Stimulated activated CD8-positive, alpha-beta memory T cell treated with anti-CD3 and anti-CD28 coated beads, Interleukin-12 subunit alpha, Interleukin-12 subunit beta, amount 100 ng/mL, for 24 hours (primary cell): ENCODE measurements around the gene CHMP6.
"Not testable (repeated sequence)": the region's sequence is repeated elsewhere in the genome, so short reads cannot be mapped to it uniquely, and the experiment has no call there.

Experiments used
- DNase-seq: peaks from one replicate; pipeline ENCODE4 v3.0.0-alpha.2; 2020; ENCODE audit errors: extremely low read depth

The CHMP6 gene

DNA sequence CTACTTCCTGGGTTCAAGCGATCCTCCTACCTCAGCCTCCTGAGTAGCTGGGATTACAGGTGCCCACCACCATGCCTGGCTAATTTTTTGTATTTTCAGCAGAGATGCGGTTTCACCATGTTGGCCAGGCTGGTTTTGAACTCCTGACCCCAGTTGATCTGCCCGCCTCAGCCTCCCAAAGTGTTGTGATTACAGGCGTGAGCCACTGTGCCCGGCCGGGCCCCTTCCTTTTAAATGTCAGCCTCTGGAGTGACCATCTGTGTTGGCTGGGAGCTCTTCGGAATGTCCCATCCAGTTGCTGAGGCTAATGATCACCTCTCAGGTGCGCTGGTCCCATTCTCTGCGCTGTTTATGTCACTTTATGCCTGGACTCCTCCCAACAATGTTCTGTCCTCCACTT, 38.7 kb downstream of the CHMP6 start:
- DNase-seq = not testable (repeated sequence)

DNA sequence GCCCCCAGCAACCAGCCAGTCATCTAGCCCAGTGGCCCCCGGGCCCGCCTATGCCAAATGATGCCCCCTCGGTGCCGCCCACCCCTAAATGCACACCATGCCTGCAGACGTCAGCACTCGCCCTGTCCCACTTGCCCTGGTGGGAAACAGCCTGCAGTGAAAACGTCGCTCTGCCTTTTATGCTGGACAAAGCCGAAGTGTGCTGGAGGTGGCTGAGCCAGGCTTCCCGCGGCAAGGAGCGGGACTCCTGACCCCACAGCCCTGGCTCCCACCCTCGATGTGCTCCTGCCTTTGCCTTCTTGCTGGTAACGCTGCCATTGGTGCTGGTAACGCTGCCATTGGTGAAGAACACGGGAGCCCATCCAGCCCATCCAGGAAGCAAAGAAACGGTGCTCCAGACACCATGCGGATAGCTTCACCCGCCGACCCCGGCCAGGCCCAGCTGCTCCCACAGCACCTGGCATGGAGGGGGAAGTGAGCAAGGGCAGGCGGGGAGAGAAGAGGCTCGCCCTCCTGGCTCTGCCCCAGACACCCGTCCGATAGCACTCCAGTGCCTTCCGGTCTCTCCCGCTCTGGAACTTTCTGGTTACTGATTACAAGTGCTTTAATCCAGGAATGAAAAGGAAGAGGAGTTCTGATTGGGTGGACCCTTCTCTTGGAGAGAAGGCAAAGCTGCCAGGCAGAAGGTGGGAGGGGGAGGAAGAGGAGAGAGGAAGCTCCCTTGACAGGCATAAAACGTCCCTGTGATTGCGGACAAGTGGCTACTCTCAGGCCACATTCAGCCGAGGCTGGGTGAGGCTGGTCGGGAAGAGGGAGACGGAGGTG, 39.3 kb downstream of the CHMP6 start:
- no peak for DNase-seq

DNA sequence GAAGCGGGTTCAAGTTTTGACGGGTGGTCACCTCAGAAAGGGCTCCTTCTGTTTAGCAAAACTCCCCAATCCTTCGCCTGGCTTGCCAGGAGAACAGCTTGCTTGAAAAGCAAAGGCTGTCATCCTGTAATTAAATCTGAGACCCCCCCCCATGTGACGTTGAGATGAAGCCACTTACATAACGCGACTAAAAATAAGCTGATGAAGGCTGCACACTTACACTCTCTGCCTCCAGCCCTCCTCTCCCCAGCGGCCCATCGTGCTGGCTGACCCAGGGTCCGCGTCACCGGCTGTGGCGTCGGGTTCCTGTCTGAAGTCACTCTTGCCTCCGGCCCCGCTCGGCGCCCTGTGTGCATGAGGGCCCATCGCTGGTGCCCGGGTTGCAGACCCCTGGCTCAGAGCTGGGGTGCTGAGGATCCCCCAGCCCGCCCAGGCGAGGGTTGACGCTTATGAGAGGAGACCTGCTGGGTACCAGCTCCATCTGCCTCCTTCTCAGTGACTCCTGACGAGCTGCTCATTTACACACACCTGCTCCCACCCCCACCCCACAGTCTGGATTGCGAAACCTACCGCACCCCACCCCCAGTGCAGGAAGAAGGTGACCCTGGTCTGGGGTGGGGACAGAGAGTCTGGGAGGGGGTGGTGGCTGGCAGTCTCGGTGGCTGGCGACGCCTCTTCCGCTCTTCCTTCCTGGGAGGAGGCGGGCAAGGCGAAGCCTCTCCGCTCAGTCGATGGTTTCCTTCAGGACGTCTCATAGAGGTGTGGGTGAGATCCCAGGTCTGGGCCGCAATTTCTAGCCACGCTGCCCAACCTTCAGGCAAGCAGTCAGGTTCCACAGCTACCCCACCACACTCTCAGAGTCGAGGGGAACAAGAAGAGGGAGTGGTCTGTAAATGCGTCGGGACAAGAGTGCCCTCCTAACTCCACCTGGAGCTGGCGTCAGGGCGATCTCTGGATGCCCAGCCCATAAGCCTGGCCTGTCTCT, 40.2 kb downstream of the CHMP6 start:
- no peak for DNase-seq

DNA sequence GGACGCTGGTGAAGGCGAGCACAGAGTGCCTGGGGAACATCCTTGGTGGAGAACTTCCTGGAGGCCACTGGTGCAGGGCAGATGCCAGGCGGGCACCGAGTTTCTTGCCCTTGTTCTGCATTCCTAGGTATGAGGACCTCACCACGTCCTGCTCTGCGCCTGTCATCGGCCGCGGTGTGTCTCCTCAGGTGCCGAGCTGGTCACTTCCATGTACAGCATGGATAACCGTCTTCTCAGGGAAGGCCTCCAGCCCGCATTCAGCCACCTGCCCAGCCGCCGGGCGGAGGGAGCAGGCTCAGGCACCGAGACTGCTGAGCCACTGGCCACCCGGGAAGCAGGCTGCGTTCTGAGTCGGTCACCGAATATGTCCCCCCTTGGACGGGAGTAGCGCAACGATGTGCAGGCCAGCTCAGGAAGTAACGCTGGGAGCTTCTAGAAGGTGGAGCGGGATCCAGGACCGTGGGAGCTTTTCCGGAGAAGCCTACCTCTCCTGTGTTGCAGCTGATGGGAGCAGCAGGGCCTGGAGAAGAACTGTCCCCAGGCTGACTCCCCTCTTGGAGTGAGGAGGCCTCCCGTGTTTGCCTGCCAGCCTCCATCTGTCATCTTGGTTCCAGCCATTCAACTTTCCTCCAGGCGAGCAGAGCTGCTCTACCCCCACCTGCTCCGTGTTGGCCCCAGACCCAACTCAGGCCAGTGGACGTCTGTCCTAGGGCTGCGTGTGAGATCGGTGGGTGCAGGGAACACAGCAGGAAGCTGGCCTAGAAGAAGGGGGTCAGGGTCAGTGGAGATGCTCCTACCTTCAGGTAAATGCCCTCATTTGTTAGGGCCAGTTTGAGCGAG, 41.2 kb downstream of the CHMP6 start:
- DNase-seq = no peak

DNA sequence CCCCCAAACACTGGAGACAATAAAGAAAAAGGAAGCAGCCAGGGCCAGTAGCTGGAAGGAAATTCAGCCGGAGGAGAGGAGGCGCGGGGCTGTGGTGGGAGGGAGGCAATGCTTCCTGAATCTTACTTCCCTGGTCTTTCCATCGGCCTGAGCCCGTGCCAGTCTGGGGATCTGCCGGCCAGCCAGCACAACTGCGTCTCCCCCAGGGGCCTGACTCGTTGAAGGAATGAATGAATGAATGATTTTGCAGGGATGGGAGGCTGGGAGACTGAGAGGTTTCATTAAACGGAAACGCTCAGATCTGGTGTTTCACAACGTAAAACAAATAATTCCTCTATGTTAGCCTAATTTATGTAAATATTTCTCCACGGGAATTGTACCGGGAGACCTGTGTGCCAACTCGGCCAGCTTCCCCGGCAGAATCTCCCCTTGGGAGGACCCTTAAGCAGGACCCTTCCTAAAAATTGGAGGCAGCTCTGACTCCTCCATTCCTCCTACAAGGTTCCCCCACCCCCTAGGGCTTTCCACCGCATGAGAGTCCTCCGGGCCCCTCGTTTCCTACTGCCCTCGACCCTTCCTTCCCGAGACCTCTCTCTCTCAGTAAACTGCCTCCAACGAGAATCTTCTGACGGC, 42.0 kb downstream of the CHMP6 start:
- DNase-seq = no peak

DNA sequence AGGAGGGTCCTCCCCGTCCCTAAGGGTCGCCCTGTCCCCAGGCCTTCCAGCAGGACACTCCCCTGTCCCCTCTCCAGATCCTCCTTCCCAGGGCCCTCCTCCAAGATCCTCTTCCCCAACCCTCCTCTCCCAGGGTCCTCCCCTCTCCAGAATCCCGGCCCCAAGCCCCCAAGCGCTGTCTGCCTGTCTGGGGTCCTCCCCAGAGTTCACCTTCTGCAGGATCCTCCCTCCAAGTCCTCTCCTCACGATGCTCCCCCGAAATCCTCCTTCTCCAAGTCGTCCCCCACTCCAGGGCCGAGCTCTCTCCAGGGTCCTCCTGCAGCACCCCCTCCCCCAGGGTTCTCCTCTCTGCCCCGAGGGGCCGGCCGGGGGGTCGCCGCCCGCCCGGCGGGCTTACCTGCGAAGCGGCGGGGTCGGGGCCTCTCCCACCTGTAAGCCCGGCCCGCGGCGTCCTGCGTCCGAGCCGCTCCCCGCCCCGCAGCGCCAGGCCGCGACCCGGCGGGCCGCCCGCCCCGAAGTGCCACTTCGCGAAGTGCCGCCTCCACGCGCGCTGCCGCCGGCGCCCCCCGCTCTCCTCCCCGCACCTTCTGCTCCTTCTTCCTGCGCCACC, 42.6 kb downstream of the CHMP6 start:
- no peak for DNase-seq

DNA sequence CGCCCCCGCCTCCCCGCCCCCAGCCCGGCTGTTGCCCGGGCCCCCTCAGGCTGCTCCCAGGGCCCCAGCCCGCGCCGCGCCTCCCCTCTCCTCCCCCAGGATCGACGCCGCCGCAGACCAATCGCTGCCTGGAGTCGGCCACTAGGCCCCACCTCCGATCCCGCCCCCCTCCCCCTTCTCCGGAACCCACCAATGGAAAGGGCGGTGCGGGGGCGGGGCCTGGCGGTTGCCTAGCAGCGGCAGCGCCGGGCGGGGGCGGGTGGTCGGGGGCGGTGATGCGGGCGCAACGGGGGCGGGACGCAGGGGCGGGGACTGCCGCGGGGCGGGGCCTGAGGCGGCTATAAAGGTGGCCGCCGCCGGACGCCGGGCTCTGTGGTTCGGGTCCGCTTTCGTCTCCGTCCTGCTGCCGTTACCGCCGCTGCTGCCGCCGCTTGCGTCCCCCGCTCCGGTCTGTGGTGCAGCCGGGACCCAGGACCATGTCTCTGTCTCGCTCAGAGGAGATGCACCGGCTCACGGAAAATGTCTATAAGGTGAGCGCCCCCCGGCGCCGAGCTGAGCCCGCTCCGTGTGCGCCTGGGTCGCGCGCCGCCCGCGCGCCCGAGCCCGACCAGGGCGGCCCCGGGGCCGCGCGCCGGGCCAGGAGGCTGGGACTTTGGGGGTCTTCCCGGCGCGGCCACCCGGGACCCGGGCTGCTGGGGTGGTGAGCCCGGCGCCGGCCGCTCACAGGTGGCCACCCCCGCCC, 43.3 kb downstream of the CHMP6 start, which contains the start of gene BAIAP2:
TSS of gene BAIAP2 (plus strand) at position 373 of the 742 bp plus-strand sequence. CDS start at position 477, 104 bp downstream.
- DNase-seq = peak; percentile 95

DNA sequence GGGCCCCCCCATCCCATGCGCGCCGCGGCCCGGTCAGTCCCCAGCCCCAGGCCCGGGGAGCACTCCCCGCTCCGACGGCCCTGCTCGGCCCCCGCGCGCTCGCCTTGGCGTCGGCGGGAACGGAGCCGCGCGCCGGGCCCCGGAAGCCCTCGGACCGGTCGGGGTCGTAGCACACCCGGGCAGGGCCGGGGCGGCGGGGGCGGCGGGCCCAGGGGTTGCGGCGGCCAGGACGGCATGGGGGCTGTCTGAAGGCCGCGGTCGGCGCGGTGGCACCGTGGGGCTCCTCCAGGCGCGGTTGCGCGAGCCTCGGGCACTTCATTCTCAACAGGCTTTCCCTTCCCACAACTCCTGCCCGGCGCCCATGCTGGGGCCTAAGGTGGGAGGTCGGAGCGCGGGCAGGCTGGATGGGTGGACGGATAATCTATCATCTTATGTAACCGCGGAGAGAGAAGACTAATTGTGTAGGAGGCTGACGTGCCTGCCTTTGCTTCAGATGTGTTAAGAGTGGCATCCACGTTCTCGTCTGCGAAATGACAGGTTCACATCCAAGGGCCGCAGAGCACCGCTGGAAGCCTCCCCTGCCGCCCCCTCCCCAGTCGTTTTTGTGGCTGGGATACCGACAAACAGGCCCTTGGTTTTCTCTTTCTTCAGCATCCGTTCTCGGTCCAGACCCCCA, 44.0 kb downstream of the CHMP6 start:
- no peak for DNase-seq

DNA sequence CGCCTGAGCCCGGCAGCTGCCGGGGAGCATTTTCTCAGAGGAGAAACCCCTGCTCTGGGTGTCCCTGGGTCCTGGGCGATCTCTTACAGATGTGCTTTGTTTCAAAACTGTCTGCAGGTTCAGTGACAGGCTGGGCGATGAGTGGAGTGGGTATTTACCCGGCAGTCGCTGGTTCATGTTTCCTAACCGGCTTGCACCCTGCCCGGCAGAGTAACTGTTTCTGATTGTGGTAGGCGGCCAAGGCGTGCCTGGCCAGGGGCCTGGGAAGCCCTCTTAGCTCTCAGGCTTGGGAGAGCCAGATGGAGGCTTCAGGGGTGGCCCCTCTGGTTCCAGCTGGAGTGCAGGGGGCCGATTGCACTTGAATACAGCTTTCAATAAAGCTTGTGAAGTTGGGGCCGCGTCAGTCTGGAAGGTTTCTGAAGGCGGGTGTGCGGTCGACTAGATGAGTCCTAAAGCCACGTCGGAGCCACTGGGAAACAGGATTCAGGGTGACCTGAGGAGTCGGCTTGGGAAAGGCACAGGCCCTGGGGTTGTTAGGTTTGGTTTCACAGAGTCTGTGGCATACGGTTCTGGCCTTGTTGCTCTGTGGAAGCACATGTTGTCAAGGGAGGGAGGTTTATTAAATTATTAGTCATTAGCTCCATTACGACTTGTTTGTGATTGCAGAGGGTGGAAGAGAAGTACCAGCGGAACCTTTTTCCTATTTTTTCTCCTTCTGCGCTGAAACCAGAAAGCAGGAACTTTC, 44.7 kb downstream of the CHMP6 start:
- no peak for DNase-seq

DNA sequence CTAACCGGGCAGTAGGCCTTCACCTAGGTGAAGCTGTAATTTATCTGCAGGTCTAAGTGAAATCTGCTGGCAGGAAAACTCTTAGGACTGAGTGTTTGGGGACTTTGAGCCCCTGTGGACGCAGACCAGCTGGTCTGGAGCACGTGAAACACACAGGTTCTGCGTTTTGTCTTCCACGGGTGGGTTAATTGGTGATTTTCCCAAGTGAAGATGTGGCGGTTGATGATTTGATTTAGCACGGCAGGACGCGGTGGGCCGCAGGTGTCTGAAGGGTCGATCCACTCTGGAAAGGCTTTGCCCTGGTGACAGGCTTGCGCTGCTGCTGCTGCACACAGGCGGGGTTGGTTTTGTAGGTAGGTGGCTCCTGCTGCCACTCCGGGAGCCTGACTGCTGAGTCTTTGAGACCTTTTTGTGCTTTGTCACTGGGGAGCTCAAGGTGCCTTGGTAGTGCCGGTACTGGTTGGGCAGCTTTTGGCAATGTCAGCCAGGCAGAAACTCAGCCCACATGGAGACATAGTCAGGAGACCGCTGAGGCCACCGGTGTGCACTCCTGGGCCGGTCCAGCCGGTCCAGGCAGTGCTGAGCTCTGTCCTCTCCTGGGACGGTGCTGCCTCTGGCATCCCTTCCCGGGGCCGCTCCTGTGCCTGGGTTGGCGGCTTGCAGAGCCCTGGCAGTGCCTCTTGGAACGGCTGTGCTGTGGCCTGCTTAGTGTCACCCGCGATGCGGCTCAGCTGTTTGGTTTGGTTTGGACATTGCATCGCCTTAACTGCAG, 45.6 kb downstream of the CHMP6 start:
- DNase-seq = no peak

DNA sequence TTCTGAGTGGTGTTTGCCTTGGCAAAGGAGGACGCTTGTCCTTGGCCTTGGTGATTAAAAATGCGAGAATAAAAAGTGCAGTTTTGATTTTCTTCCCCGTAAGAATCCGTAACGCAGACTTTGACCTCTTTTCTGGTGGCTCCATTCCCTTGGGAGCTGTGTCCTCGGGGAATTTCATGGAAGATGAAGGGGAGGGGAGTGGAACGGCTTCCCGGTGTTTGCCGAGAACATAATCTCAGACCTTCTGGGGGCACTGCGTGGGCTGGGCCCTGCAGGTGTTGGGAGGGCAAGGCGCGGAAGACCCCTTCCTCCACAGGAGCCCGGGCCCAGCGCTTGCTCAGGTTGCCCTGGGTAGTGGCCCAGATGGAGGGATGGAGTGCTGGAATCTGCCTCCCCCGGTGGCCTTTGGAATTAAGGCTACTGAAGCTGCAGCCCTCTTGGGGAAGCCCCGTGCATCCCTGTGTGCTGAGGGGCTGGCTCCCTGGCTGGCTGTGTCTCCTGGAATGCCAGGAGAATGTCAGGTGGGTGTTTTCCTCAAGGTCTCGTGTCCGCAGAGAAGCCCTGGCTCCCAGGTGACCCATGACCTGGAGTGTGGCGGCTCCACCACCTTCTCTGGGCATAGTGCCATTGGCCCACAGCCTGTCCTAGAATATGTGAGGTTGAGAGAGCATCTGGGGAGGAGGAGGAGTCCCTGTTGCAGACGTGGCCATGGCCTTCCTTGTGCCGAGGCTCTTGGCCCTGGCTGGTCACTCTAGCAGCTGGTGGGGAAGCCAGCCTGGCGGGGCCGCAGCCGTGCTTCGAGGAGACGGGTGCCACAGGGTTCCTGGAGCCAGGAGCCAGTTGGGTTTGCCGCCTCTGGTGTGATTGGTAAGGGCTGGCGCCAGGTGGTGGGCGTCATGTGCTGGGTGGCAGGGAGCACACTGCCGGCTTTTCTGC, 46.4 kb downstream of the CHMP6 start:
- no peak for DNase-seq

DNA sequence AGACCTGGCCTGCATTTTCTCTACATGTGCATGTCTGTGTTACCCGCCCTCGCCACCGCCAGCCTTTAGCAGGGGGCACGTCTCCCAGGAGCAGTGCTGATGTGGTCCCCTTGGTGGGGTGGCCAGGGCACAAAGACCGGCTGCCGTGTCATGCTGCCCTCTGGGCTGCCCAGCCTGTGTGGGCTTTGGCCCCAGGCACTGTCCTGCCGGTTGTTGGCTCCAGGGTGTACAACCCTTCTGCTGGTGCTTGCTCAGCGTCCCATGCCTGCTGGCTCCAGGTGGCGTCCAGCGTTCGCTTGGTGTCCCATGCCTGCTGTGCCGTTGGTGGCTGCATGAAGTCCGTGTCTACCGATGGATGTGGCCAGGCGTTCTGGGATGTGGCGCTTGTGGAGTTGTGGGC, 47.5 kb downstream of the CHMP6 start:
- no peak for DNase-seq

DNA sequence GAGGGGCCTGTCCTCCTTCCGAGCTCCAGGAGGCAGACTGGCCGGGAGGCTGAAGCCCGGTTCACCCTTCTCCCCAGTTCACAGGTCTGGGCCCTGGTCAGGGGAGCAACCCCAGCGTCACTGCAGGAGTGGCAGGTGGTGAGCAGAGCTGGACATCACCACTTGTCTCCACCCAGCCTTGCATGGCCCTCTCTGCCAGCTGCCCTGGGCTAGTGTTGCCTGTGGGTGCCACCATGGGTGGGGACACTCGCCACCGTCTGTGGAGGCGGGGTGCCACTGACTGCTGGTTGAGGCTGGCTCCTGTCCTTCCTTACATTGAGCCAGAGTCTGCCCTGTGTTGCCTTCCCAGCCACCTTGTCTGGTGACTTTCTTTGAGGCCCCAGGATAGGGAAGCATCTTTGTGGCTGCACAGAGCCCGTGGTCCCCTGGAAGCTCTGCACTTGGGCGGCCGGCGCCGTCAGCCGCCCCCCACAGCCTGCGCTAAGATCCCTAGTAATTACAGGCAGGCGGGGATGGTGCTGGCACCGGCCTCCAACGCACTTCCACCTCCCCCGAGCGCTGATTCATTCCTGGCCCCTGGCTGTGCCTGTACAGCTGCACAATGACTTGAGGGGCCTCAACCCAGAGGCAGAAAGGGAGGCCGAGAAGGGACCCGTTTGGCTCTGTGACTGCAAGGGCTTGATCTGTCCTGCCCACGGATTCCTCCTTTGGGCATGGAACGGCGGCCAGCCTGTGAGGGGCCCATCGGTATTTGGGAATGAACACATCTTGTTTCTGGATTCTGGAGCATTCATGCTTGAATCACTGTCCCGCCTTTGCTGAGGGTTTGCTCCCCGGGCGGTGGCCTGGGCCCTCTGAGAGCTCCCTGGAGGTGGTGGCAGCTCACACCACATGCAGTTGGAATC, 48.5 kb downstream of the CHMP6 start:
- no peak for DNase-seq

DNA sequence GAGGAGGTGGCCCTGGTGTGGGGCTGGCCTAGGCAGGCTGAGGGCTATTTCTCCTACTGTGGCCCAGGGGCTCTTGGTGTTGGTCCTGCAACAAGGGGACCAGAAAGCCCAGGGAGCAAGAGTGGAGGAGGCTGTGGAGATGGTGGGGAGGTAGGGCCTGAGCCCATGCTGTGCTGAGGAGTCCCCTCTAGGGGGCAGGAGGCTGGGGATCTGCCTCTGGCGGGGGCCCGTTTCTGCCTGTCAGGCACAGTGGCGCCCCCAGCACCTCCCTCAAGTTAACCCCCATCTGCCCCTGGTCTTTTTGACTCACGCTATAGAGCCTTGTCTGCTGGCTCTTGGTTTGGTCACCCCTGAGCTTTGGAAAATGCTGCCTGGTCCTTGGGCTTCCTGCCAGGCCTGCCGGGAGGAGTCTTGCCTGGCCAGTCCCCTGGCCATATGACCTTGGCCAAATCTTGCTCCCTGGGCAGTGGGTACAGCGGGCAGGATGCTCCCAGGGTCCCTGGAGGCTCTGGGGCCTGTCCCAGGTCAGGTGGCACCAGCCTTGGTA, 49.2 kb downstream of the CHMP6 start:
- no peak for DNase-seq

DNA sequence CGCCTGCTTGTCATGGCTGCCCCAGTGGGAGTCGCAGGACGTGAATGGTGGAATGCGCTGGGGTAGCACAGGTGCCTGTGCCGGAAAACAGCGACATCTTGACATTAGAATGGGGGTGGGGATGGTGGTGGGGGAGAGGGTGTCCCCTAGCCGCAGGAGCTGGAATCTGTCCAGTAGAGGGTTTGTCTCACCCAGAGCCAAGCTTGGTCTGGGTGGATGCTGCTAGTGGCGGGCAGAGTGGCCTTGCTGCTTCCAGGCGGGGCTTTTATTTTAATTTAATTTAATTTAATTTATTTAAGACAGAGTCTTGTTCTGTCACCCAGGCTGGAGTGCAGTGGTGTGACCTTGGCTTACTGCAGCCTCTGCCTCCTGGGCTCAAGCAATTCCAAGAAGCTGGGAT, 51.0 kb downstream of the CHMP6 start:
- no peak for DNase-seq
